NCI-H1930 (cell line): Measurements from ENCODE around the gene NT5C3A.
"Not testable (repeated sequence)": the region's sequence is repeated elsewhere in the genome, so short reads cannot be mapped to it uniquely, and the experiment has no call there.

ENCODE experiments used
- DNase-seq, 2 experiments: peaks; one replicate each; lab custom pipeline; 2025; lab: John Stamatoyannopoulos, UW

NT5C3A gene

DNA sequence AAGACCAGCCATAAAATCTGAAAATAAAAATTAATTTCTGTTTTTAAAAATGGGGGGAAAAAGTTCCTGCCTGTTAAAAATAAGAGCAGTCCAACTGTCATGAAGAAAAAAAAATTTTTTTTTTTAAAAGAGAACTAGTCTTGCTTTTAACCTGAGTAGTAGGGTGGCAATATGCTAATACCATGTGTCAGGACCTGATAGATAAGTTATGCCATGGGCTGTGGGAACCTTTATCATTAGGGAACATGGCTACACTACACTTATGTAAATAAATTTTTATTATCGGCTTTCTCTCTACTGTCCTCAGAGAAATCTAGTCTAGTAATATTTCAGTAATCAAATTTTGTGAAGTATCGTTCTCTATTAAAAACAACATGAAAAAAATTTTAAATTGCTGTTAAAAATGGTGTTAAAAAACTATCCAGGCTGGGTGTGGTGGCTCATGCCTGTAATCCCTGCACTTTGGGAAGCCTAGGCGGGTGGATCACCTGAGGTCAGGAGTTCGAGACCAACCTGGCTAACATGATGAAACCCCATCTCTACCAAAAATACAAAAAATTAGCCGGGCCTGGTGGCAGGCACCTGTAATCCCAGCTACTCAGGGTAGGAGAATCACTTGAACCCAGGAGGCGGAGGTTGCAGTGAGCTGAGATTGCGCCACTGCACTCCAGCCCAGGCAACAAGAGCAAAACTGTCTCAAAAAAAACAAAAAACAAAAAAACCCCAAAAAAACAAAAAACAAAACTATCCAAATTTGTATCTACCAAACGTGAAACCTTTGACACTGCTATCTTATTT, 20.7 kb downstream of the NT5C3A start:
- no peak for DNase-seq

DNA sequence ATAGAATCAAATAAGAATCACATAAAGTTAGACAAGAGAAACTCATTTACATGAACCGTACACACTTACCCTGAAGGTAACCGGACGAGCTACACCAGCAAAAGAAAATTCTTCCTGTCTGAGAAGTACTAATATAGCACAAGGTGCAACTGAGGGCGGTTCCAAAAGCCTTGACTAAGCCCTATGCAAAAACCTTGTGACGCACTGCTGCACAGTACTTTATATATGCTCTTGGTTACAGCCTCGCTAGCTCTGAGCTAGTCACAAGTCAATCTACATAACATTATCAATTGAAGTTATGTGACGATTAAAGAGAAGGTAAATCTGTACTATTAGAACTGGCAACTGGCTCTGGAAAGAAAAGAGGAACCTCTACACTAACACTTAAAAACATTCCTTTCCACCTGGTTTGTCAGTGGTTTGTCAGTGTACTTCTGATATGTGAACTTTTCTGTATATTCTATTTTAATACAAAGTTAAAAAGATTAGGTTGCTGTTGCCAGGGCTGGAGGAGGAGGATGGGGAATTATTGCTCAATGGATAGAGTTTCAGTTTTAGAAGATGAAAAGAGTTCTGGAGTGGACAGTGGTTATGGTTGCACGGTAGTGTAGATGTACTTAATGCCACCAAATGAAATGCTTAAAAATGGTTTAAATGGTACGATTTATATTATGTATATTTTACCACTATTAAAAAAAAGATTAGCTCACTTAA, 21.6 kb downstream of the NT5C3A start:
- no peak for DNase-seq

DNA sequence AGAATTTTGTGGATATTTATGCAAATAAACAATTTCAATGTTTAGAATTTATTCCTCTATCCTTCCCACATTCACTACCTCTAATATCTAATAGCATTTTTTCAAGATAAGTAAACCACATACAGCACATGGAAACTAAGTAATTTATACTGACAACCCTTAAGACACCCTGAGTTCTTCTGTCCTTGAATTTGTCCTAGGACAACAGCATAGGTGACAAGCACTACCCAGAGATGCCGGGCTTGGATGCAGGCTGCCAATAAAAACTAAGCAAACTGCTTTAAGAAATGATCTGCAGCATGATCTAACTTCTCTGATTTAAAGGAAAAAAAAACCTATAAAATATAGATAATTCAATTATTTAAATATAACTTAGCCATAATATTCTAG, 22.7 kb downstream of the NT5C3A start:
- no peak for DNase-seq

DNA sequence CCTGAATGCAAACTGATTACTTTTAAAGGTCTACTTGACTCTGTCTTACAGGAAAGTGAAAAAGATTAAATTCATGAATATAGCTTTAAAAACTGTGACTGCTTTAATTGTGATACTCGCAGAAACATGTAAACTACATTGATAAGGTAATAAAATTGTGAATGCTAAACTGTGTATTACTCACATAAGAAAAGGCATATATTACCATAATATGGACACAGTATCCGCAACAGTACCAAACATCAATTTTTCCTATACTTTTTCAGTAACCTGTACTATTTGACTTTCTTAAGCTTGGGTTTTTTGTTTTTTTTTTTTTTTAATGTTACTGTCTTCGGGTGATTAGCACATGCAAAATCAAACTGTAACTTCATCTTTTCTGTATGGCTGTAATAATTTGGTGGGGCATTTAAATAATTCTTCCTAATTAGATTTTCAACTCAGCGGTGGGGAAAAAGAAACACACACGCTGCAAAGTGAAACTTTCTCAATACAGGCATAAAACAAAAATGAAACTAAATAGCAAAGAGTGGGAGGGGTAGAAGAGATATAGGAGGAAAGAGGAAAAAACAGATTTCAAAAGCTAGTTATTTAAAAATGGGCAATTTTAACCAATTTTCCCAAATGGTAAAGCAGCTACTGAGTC, 23.2 kb downstream of the NT5C3A start:
- DNase-seq, result no peak

DNA sequence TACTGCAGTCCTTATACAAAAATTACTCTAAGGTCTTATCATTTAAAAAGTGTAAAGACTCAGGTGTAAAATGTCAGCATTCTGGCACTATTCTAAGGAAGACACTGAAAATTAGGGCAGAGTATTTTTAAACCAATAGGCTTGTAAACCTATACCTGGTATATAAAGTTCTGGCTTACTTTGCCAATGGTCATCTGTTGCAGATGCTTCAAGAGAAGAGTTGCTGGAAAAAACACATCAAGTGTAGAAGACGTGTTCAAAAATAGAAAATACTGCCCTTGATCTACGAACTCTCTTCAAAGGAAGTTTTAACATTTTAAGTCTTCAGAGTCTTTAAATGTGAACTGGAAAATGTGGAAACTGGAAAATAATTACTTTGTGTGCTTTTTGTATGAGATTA, 23.9 kb downstream of the NT5C3A start:
- no peak for DNase-seq

DNA sequence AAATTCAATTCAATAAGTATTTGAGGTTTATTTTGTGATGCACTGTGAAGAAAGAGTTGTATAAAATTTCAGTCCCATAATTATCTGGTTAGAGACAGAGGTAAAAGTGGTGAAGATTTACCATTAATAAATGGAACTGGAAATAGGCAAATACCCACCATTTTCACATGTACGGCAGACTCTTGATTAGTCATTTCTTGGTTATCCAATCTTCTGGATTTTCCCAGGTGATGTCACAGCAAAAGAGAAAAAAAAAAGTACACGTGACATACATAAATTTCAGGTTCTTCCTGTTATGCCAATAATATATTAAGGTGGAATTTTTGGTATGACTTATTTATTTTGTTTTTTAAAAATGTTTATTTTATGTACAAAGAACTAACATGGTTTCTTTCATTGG, 26.8 kb downstream of the NT5C3A start:
- no peak for DNase-seq

DNA sequence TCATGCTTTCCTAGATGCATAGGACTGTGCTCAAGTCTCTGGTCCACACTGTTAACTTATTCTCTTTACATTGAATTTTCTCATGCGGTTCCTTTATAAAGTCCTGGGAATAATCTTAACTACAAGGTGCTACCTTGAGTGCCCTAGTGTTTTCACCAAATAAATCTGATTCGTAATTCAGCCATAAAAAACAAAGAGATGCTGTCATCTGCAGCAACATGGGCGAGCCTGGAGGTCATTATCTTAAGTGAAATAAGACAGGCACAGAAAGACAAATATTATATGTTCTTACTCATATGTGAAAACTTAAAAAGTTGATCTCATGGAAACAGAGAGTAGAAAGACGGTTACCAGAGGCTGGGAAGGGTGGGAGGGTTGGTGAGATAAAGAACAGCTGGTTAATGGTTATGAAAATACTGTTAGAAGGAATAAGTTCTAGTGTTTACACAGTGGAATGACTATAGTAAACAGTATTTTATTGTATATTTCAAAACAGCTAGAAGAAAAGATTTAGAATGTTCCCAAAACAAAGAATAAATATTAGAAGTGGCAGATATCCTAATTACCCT, 38.3 kb downstream of the NT5C3A start:
- no peak for DNase-seq

DNA sequence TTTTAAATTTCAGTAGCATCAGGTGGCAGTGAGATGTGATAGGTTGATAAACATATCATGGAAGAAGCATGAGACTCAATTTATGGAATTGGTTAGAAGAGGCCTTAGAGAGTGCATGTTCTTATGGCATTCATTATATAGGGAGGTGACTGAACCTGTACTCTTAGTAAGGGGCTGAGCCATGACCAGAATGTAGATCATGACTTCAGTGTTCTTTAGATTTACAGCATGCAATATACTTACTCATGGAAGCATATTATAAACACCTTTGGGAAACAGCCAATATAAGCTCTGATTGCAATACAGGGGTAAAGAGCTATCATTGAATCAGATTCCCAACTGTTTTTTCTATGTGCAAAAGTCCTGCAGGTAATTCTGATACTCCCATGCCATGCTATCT, 50.2 kb downstream of the NT5C3A start:
- no peak for DNase-seq

DNA sequence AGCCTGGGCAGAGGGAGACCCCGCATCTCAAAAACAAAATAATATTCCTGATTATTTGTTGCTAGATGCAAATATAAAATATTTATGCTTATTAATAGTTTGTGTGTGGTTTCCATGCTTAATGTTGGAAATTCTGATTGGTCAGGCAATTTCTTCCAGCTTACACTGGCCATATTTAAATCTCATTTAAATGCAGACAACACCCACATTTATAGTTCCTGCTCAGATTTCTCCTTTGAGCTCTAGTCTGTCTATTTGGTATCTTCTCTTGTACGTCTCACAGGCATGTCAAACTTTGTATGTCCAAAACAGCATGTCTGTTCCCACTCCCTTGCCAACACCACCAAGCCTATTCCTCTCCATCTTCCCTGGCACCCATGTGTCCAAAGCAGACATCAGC, 52.8 kb downstream of the NT5C3A start:
- no peak for DNase-seq

DNA sequence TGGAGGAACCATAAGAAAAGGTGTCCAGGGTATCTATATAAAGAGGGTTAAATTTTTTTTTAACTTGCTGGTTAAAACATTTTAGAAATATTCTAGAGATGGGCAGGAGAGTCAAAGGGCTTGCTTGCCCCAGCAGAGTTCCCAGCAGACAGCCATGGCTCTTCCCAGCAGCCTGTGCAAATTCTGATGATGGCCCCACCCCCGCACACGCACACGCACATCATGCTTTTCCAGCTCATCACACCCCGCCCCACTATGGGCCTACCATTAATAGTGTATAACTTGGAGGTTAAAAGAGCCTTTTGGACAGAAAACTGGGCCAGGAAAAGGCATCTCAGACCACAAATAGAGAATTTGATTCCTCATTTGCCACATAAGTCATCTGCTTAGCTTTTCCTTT, 56.9 kb downstream of the NT5C3A start:
- not testable (repeated sequence) for DNase-seq

DNA sequence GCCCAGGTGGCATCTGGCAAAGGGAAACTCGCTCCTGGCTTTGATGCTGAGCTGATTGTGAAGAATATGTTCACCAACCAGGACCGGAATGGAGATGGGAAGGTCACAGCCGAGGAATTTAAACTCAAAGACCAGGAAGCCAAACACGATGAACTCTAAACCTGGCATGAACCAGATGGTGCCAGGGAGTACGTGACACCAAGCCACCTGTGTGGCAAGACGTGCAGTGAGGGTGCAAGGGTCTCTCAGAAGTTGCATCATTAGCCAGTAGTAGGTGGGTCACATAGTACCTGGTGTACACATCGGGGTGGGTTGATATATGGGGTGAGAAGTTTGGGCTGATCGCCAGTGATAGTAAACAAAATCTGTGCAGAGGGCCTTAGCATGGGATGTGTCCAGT, 57.4 kb downstream of the NT5C3A start:
- not testable (repeated sequence) for DNase-seq

DNA sequence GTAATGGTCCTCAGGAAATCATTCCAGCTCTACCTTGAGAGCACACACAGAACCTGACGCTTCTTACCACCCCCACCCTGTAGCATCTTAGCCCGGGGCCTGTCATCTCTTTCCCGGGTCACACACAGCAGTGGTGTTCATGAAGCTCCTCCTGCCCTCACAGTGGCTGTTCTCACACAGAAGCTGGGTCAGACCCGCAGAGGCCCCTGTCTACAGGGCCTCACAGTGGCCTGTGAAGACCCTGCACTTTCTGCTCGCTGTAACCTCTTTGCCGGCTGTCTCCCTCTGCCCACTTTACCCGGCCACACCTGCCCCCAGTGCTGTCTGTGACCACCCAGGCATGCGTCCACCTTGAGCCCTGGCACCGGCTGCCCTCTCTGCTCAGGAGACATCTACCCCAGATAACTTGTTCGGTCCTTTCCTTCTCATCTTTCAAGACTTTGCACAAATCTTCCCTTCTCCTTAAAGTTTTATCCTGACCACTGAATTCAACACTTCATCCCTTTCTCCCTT, 58.4 kb downstream of the NT5C3A start:
- DNase-seq, result not testable (repeated sequence)

DNA sequence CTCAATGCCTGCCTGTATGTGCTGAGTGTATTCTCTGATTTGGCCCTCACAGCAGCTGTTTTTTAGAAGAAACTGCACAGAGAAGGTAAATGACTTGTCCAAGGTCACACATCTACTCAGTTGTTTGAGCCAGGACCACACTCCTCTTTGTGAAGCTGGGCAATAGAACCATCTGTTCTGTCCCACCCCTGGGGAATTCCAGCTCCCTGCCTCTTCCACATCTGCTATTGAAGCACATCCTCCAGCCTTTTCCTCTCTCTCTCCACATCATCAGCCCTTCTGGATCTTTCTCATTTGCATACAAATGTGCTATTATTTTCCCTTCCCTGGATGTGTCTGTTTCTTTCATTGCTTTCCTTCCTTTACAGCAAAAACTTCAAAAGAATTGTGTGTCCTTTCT, 59.5 kb downstream of the NT5C3A start:
- not testable (repeated sequence) for DNase-seq

DNA sequence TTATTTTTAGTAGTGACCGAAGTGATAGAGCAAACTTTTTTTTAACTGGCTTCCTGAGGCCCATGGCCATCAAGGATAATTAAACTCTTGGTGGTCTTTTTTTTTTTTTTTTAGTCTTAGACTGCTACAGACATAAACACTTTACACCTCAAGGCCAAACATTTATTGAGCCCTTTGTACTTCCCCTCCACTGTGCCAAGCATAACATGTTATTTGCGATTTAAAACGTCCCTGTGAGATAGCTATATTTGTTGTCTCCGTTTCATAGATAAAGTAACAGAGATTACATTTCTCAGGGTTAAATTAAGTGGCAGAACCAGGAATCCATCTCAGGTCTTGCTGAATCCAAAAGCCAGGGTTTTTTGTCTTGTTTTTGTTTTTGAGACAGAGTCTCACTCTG, 63.2 kb downstream of the NT5C3A start:
- not testable (repeated sequence) for DNase-seq

DNA sequence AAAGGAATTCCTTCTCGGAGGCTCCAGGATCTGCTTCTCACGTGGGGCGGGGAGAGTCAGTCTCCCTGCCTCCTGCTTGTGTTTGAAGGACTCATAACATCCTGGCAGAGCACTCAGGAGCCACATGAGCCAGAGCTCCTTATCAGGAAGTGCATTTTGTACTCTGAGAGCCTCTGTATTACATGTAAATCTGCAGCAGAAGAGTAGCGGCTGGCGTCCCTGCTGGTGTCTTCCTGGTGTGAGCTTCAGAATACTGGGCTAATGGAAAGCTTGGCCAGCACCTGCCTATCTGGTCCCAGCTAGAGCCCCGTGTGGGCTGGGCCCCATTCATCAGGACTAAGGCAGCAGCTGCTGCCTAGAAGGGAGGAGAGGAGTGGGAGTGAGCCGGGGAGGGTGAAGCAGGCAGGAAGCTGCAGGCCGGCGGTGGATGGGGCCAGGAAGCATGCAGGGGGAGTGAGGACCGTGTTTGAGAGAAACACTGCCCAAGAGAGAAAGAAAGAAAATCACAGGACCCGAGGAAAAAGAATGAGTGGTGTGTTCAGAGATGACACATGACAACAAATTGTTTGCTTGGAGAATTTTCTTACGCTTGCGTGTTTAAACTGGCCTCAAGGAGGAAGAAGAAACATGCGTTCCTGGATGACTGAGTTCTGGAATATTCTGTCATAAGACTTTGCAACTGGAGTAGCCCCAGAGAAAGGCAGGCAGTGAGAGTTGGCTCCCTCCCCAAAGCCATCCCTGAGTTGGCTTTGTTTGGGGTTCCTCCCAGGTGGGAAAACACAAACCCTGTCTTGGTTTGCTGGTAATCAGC, 64.0 kb downstream of the NT5C3A start:
- not testable (repeated sequence) for DNase-seq

DNA sequence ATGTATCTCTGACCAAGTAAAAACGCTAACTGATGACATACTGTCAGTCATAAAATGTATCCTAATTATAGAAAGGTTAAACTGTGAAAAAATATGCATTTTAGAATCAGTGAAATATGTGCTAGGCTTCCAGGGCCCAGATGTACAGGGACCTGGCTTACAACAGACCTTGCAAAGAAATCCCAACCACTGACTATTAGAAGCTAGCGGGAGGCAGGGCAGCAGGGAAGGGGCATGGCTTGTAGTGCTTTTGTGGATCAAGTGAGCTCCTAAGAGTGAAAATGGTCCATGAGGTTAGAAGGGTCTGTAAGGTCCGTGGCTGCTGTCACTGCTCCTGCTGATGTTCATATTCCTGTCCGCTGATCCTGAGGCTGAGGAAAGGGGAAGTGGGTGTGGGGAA, 64.6 kb downstream of the NT5C3A start:
- not testable (repeated sequence) for DNase-seq

DNA sequence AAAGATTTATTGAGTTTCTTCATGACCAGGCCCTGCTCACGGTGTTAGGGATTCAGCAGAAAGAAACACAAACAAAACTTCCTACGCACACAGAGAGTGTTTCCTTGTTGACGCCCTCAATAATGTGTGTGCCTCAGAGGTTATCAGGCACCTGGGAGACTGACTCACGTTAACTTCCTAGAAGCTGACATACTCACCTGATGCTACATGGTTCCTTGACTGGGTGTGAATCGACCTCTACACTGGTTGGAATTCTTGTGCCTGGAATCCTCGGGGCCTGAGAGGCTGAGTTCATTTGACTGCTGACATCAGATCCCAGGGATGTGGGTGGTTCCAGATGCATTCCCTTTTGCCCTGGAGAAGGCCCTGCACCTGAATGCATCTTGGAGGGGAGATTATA, 69.8 kb downstream of the NT5C3A start:
- DNase-seq, result not testable (repeated sequence)

DNA sequence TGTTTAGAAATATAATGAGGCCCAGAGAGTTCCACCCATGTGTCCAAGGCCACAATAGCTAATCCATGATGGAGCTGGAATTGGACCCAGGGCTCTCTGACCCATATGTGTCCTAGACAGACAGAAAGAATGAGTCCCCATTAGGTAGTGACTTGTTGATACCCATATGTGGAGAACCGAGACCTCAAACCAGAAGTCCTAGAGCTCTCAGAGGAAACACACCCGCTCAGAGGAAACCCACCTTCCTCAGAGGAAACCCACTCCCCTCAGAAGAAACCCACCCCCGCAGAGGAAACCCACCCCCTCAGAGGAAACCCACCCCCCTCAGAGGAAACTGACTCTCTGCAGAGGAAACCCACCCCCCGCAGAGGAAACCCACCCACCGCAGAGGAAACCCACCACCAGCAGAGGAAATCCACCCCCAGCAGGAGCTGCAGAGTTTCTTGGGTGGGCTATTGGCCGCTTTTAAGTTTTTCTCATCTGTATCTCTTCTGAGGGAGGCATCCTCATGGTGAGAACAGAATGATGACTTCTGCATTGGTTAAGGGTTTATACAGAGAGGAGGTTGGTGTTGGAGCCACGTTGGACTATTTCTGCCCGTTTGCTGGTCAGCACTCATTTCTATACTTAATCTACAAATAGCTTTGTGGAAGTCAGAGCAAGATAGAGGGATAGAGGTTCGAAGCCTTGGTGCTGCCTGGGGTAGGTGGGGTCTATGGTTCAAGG, 70.4 kb downstream of the NT5C3A start:
- DNase-seq, result not testable (repeated sequence)

DNA sequence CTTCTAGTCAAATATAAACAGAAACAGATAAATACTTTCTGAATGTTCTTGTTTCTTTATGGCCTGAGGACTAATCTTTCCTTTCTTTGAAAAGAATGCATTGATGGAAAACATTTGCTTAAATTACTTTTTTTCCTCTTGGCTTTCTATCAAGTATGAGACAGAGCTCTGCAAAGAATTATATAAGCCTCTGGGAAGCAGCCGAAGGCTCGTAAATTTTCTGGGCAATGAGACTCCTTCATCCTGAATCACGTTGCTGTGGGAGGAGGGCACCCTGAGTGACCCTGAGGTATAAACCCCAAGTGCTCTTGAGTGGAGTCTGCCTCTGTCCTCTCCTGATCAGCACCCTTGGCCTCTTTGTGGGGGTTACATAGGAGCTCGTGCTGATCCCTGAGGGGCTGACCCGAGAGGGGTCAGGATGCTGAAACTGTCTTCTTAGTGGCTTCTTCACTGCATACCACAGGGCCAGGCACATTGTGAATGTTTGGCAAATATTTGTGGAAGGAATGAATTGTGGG, 71.4 kb downstream of the NT5C3A start:
- not testable (repeated sequence) for DNase-seq

DNA sequence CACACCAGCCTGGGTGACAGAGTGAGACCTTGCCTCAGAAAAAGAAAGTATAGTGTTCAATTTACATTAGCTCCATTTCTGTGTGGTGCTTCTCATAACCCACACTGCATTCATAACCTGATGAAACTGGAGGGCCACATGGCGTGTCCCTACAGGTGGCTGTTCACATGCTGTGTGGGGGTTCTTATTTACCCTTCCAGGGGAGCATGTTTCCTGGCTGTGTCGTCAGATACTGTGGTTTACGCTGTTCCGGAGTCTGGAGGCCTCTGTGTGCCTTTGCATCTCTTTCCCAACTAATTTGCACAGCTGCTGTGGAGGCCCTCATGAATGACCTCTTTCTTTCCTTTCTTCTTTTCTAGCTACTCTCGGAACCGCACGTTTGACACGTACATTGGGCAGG, 74.4 kb downstream of the NT5C3A start:
- not testable (repeated sequence) for DNase-seq

DNA sequence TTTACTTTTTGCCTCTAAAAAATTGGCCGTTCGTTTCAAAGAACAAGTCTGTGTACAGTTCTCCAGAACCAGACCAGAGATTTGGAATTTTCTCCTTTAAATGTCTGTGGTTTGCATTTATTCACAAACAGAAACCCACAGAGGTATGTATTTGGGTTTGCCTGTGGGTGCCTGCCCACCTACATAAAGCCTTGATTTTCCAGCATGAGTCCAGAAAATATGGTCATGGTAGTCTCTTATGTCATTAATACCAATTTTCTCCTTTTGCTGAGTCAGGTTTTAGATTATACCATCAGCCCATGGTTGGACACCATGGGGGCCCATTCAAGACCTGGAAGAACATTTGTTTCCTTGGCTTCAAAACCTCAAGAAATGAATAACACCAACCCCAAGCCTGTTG, 82.7 kb downstream of the NT5C3A start:
- DNase-seq, result not testable (repeated sequence)
